Aorta (tissue), 5 donors: Measurements from ENCODE around the gene RTP5. TPM values are rescaled to one million over a fixed set of nuclear protein-coding genes. Genes with fewer than 3 reads are reported as not detected.
A peak's percentile ranks its signal among the peaks of the same experiment; 100 is the strongest.
"Not testable (repeated sequence)": the region's sequence is repeated elsewhere in the genome, so short reads cannot be mapped to it uniquely, and the experiment has no call there.

Experiments used
- ATAC-seq: fragments of 200-7000 bp; cut with Tn5 transposase; one replicate; pipeline ENCODE4 v1.9.1; 2022; ENCODE audit warnings: moderate library complexity; ENCODE audit not compliant: low FRiP score
- DNase-seq, 2 donors: peaks; one replicate each; pipeline ENCODE4 v3.0.0-alpha.2; 2020
- H3K27ac ChIP-seq, 2 donors: one replicate each; pipeline ENCODE4 v1.5.1; 2013; ENCODE audit warnings: low read length in 2 of 2, mild to moderate bottlenecking in 2 of 2, moderate library complexity in 2 of 2, control low read depth in 1 of 2, inconsistent platforms in 1 of 2, low read depth in 1 of 2
- H3K27me3 ChIP-seq, 2 donors: one replicate each; pipeline ENCODE4 v1.6.1; 2013; ENCODE audit warnings: control low read depth in 1 of 2, low read length in 1 of 2, mild to moderate bottlenecking in 1 of 2, moderate library complexity in 1 of 2; ENCODE audit not compliant: insufficient read depth in 2 of 2, control insufficient read depth in 1 of 2
- H3K36me3 ChIP-seq, 2 donors: one replicate each; pipeline ENCODE4 v1.6.1; 2013; ENCODE audit warnings: control low read depth in 1 of 2, low read length in 1 of 2, mild to moderate bottlenecking in 1 of 2; ENCODE audit not compliant: insufficient read depth in 2 of 2, control insufficient read depth in 1 of 2
- H3K4me1 ChIP-seq, 2 donors: one replicate each; pipeline ENCODE4 v1.6.1; 2013; ENCODE audit warnings: low read length in 2 of 2, control low read depth in 1 of 2, mild to moderate bottlenecking in 1 of 2, moderate library complexity in 1 of 2; ENCODE audit not compliant: insufficient read depth in 2 of 2, control insufficient read depth in 1 of 2
- H3K4me3 ChIP-seq, 2 donors: one replicate each; pipeline ENCODE4 v1.5.1; 2013; ENCODE audit warnings: low read length in 2 of 2, control low read depth in 1 of 2, mild to moderate bottlenecking in 1 of 2
- H3K9me3 ChIP-seq: one replicate; pipeline ENCODE4 v1.6.1; 2013; ENCODE audit warnings: mild to moderate bottlenecking, low read length; ENCODE audit not compliant: control insufficient read depth
- WGBS, 2 donors: extraction: QIAGEN DNeasy Blood & Tissue Kit; methylation state at CpG; one replicate each; pipeline ENCODE4 v1.1.7; 2013; 5-methylcytosine and 5-hydroxymethylcytosine counted together
- intact Hi-C, 2 donors: fragments of 100-400 bp; cut with DNase I; formaldehyde crosslinking; loops; one replicate each; pipeline versions ENCODE4 v1.14.2 to v1.15.0; 2022
- polyA plus RNA-seq, 2 donors: library from polyadenylated mRNA; stranded (reverse); fragments of 200-250 nt; gene quantifications; one replicate each; pipeline ENCODE4 v1.2.3, GENCODE V29; 2013
- total RNA-seq, 2 donors: library from RNA; stranded (reverse); fragmentation: NEBNext Ultra II Directional; extraction: Animal tissue kit (Norgen Biotek cat#: 25700); gene quantifications; one replicate each; pipeline ENCODE4 v1.2.1, GENCODE V29; 2021
- donor health status: healthy with polysubstance abuse.
- donor health status: Bipolar disorder and iron deficiency.
- donor health status: DM: no; HTN: no; CAD: no.
- donor health status: DM: no; HTN: no; CAD: no.
- donor health status: DM: yes; HTN: yes; CAD: no.

Gene RTP5
- total and polyA plus RNA-seq, 4 donors: not detected

GRCh38 chr2:241922411-241922810 lies 52.9 kb downstream of the RTP5 start:
- peaks cover 1% of the 10 kb centered on the region for H3K9me3 ChIP-seq
- no peak overlapping the region for H3K27ac ChIP-seq
- H3K27me3 ChIP-seq: no peaks in the 10 kb centered on the region
- H3K4me3 ChIP-seq: no peak overlapping the region
- intact Hi-C loops: no loop called here
- ATAC-seq (no peak), DNase-seq (no peak)
- H3K4me1 ChIP-seq: no peaks in the 10 kb centered on the region
- no peaks in the 10 kb centered on the region for H3K36me3 ChIP-seq
- WGBS, 2 donors: 83 to 84% methylated on average over 9 of the region's 9 CpGs

DNA sequence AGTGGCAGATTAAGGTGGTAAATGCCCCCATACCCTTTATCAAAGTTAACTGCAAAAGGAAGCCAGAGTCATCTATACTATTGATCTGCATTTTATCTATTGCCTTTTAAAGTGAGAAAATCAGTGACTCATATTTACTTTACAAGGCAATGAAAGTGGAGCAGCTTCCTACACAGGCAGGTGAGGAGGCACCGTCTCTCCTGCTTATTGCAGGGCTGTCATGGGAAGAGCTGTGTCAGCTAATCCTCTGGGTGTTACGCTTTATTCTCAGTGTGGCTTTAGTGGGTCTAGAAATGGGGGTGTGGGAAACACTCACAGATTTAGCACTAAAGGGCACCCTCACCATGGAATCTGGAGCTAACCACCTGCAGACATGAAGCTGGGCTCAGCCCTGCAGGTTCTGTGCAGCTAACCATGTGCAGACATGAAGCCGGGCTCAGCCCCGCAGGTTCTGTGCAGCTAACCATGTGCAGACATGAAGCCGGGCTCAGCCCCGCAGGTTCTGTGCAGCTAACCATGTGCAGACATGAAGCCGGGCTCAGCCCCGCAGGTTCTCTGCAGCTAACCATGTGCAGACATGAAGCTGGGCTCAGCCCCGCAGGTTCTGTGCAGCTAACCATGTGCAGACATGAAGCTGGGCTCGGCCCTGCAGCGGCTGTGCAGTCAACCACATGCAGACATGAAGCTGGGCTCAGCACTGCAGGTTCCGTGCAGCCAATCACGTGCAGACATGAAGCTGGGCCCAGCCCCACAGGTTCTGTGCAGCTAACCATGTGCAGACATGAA lies 53.5 kb downstream of the RTP5 start:
- H3K27ac ChIP-seq, H3K4me3 ChIP-seq, H3K9me3 ChIP-seq, H3K36me3 ChIP-seq, H3K27me3 ChIP-seq, ATAC-seq, H3K4me1 ChIP-seq, intact Hi-C loops: not testable (repeated sequence)
- DNase-seq: peak in 1 of 2 donors; percentile 23
- 77 to 84% methylated on average over 11 to 13 of the region's 13 CpGs for WGBS, 2 donors

Other genes starting within 250 kb of the RTP5 start
- 10 to 100 TPM; 29.2 to 31.9 TPM for gene THAP4, start 232.6 kb upstream of the RTP5 start, total RNA-seq
- gene THAP4, start 232.6 kb upstream of the RTP5 start, polyA plus RNA-seq: 10 to 100 TPM; 24.3 to 41.5 TPM
- 10 to 100 TPM; 71.3 to 85.4 TPM for gene ATG4B, start 232.0 kb upstream of the RTP5 start, total RNA-seq
- gene ATG4B, start 232.0 kb upstream of the RTP5 start, polyA plus RNA-seq: 10 to 100 TPM; 30.4 to 77.3 TPM
- gene DTYMK, start 182.9 kb upstream of the RTP5 start, total RNA-seq: 10 to 100 TPM in 1 of 2 donors, 1 to 10 TPM in 1; 8.4 to 18.5 TPM
- 10 to 100 TPM in 1 of 2 donors, 1 to 10 TPM in 1; 9.4 to 14.3 TPM for gene DTYMK, start 182.9 kb upstream of the RTP5 start, polyA plus RNA-seq
- gene ING5, start 167.7 kb upstream of the RTP5 start, total RNA-seq: 10 to 100 TPM; 30.7 to 31.7 TPM
- gene ING5, start 167.7 kb upstream of the RTP5 start, polyA plus RNA-seq: 10 to 100 TPM; 11.9 to 51.7 TPM
- 10 to 100 TPM; 20.5 to 29.9 TPM for gene D2HGDH, start 135.1 kb upstream of the RTP5 start, total RNA-seq
- gene D2HGDH, start 135.1 kb upstream of the RTP5 start, polyA plus RNA-seq: 10 to 100 TPM in 1 of 2 donors, 1 to 10 TPM in 1; 4.1 to 69.8 TPM
- not detected for gene GAL3ST2, start 92.9 kb upstream of the RTP5 start, total RNA-seq
- gene GAL3ST2, start 92.9 kb upstream of the RTP5 start, polyA plus RNA-seq: not detected
- gene NEU4, start 60.5 kb upstream of the RTP5 start, total RNA-seq: under 1 TPM in 1 of 2 donors, not detected in 1; 0.26 TPM
- 1 to 10 TPM in 1 of 2 donors, not detected in 1; 6.4 TPM for gene NEU4, start 60.5 kb upstream of the RTP5 start, polyA plus RNA-seq
- gene PDCD1, start 10.8 kb upstream of the RTP5 start, total RNA-seq: under 1 TPM; 0.39 to 0.75 TPM
- not detected for gene PDCD1, start 10.8 kb upstream of the RTP5 start, polyA plus RNA-seq